ENCODE data around the gene ZNF18. TPM values are rescaled to one million over a fixed set of nuclear protein-coding genes. Genes with fewer than 3 reads are reported as not detected.

ZNF18 gene
- total and polyA plus RNA-seq, 4 donors, result 4.0 to 10.2 (median 5.4) TPM

- ATAC-seq (ENCODE audit: insufficient read depth, low FRiP score), result no peak
- Histone ChIP-seq H3K27ac (ENCODE audit: low read depth in 1 of 2, low read length in 1 of 2) (no peak overlapping the region), H3K9me3 (ENCODE audit: control insufficient read depth in 4 of 4, insufficient read depth in 3 of 4, low read length in 3 of 4) (no peaks in the 10 kb centered on the region), H3K4me1 (ENCODE audit: control insufficient read depth in 5 of 5, insufficient read depth in 5 of 5, low read length in 5 of 5) (peaks cover 0 to under 1% (median 0%) of the 10 kb centered on the region in 5 donors), H3K4me3 (no peak overlapping the region), H3K27me3 (ENCODE audit: control insufficient read depth in 3 of 3, insufficient read depth in 3 of 3, low read length in 2 of 3) (no peaks in the 10 kb centered on the region), H3K36me3 (ENCODE audit: control insufficient read depth in 4 of 4, insufficient read depth in 4 of 4, low read length in 4 of 4) (peaks cover 3 to 23% (median 12%) of the 10 kb centered on the region in 4 donors), H3K9ac (ENCODE audit: insufficient read depth in 1 of 2, low read length in 2 of 2) (no peak overlapping the region)
- 68 to 70% methylated on average over 4 of the region's 4 CpGs for WGBS, 2 donors
- no peak for DNase-seq
- no peak for TF ChIP-seq CTCF (IDR thresholded peaks at IDR 0.05; ENCODE audit: control extremely low read depth, extremely low read depth)
These were observed 5.8 kb downstream of the ZNF18 start for GRCh38 chr17:11991461-11991860.

- Histone ChIP-seq H3K27ac (ENCODE audit: low read depth in 1 of 2, low read length in 1 of 2) (no peak overlapping the region), H3K36me3 (ENCODE audit: control insufficient read depth in 4 of 4, insufficient read depth in 4 of 4, low read length in 4 of 4) (peaks cover 3 to 27% (median 13%) of the 10 kb centered on the region in 4 donors), H3K9ac (ENCODE audit: insufficient read depth in 1 of 2, low read length in 2 of 2) (no peak overlapping the region), H3K27me3 (ENCODE audit: control insufficient read depth in 3 of 3, insufficient read depth in 3 of 3, low read length in 2 of 3) (no peaks in the 10 kb centered on the region), H3K4me1 (ENCODE audit: control insufficient read depth in 5 of 5, insufficient read depth in 5 of 5, low read length in 5 of 5) (no peaks in the 10 kb centered on the region), H3K4me3 (no peak overlapping the region), H3K9me3 (ENCODE audit: control insufficient read depth in 4 of 4, insufficient read depth in 3 of 4, low read length in 3 of 4) (no peaks in the 10 kb centered on the region)
- 80 to 84% methylated on average over 7 of the region's 7 CpGs for WGBS, 2 donors
- DNase-seq (no peak), ATAC-seq (ENCODE audit: insufficient read depth, low FRiP score) (no peak)
- no peak for TF ChIP-seq CTCF (IDR thresholded peaks at IDR 0.05; ENCODE audit: control extremely low read depth, extremely low read depth)
These were observed 6.8 kb downstream of the ZNF18 start for GRCh38 chr17:11990363-11990983.

GRCh38 chr17:11986942-11987329 lies 10.3 kb downstream of the ZNF18 start:
- peaks cover 7 to 30% (median 19%) of the 10 kb centered on the region in 4 donors for H3K36me3 ChIP-seq (ENCODE audit: control insufficient read depth in 4 of 4, insufficient read depth in 4 of 4, low read length in 4 of 4)
- no peaks in the 10 kb centered on the region for H3K4me1 ChIP-seq (ENCODE audit: control insufficient read depth in 5 of 5, insufficient read depth in 5 of 5, low read length in 5 of 5)
- peak; percentile 20 for TF ChIP-seq CTCF (IDR thresholded peaks at IDR 0.05; ENCODE audit: control extremely low read depth, extremely low read depth)
- no peak overlapping the region for H3K27ac ChIP-seq (ENCODE audit: low read depth in 1 of 2, low read length in 1 of 2)
- H3K9me3 ChIP-seq (ENCODE audit: control insufficient read depth in 4 of 4, insufficient read depth in 3 of 4, low read length in 3 of 4), result no peaks in the 10 kb centered on the region
- ATAC-seq (ENCODE audit: insufficient read depth, low FRiP score), result no peak
- WGBS, 2 donors, result 65 to 69% methylated on average over 5 of the region's 5 CpGs
- peak in 2 of 3 donors; percentile 64 to 69 for DNase-seq
- no peak overlapping the region for H3K4me3 ChIP-seq
- no peak overlapping the region for H3K9ac ChIP-seq (ENCODE audit: insufficient read depth in 1 of 2, low read length in 2 of 2)
- H3K27me3 ChIP-seq (ENCODE audit: control insufficient read depth in 3 of 3, insufficient read depth in 3 of 3, low read length in 2 of 3), result no peaks in the 10 kb centered on the region

All from lung (tissue), 12 donors.